HEK293 (cell line): ENCODE measurements around the gene CAPN10.

Experiments
- CTCF ChIA-PET: fragments of 350-600 bp; formaldehyde crosslinking; extraction: SDS; loops from one replicate; lab custom pipeline; 2021; ENCODE audit warnings: antibody characterized with exemption; lab: Yijun Ruan, JAX
- POLR2A ChIA-PET: fragments of 300-600 bp; formaldehyde crosslinking; extraction: SDS; loops from one replicate; lab custom pipeline; 2020; ENCODE audit warnings: antibody characterized with exemption, inconsistent platforms; lab: Yijun Ruan, JAX
- H3K27ac ChIP-seq: fragments of 200-500 bp; sonication (Bioruptor generic); 2 replicates; pipeline ENCODE4 v1.5.1; 2014; ENCODE audit warnings: low read depth, low read length, control low read depth, inconsistent platforms; ENCODE audit errors: extremely low read depth
- H3K36me3 ChIP-seq, 2 experiments: fragments of 200-500 bp in 1 of 2; sonication (Bioruptor generic) in 1 of 2; 1 replicate in 1 of 2; 2 replicates in 1 of 2; pipeline ENCODE4 v1.5.1; 2014 to 2017; ENCODE audit warnings: inconsistent platforms in 2 of 2, low read length in 2 of 2; ENCODE audit not compliant: control insufficient read depth in 2 of 2, insufficient read depth in 1 of 2
- H3K4me1 ChIP-seq: fragments of 200-500 bp; sonication (Bioruptor generic); 2 replicates; pipeline ENCODE4 v1.5.1; 2014; ENCODE audit warnings: mild to moderate bottlenecking, low read length, inconsistent platforms; ENCODE audit not compliant: control insufficient read depth, insufficient read depth
- H3K4me3 ChIP-seq: 2 replicates; pipeline ENCODE4 v1.5.1; 2011; ENCODE audit warnings: low read depth, mild to moderate bottlenecking, control low read depth, low read length, moderate library complexity
- H3K9me3 ChIP-seq: fragments of 200-500 bp; sonication (Bioruptor generic); 2 replicates; pipeline ENCODE4 v1.5.1; 2014; ENCODE audit warnings: low read depth, low read length, inconsistent platforms; ENCODE audit not compliant: control insufficient read depth, insufficient read depth
- GLIS1 ChIP-seq: fragments of 450-650 bp; formaldehyde crosslinking; IDR thresholded peaks from 2 replicates; pipeline ENCODE4 v1.5.1; 2016; ENCODE audit warnings: missing biosample characterization, missing genetic modification characterization
- KLF16 ChIP-seq: fragments of 450-650 bp; formaldehyde crosslinking; IDR thresholded peaks from 2 replicates; pipeline ENCODE4 v1.5.1; 2017; ENCODE audit warnings: missing biosample characterization, missing genetic modification characterization
- KLF8 ChIP-seq: fragments of 450-650 bp; formaldehyde crosslinking; IDR thresholded peaks from 2 replicates; pipeline ENCODE4 v1.5.1; 2016; ENCODE audit warnings: missing biosample characterization, missing genetic modification characterization
- MZF1 ChIP-seq: fragments of 450-650 bp; formaldehyde crosslinking; IDR thresholded peaks from 2 replicates; pipeline ENCODE4 v1.5.1; 2017; ENCODE audit warnings: missing biosample characterization, missing genetic modification characterization, borderline replicate concordance
- RBAK ChIP-seq: fragments of 450-650 bp; formaldehyde crosslinking; IDR thresholded peaks from 2 replicates; pipeline ENCODE4 v1.5.1; 2016; ENCODE audit warnings: missing biosample characterization, missing genetic modification characterization
- SETDB1 ChIP-seq: IDR thresholded peaks from one replicate; pipeline ENCODE4 v1.6.1; 2017; ENCODE audit warnings: mild to moderate bottlenecking, low read length, moderate library complexity, mixed read lengths; ENCODE audit not compliant: insufficient read length
- ZBTB21 ChIP-seq: fragments of 450-650 bp; formaldehyde crosslinking; IDR thresholded peaks from 2 replicates; pipeline ENCODE4 v1.5.1; 2017; ENCODE audit warnings: missing biosample characterization, missing genetic modification characterization
- ZFP37 ChIP-seq: fragments of 450-650 bp; formaldehyde crosslinking; IDR thresholded peaks from 2 replicates; pipeline ENCODE4 v1.5.1; 2016; ENCODE audit warnings: missing biosample characterization, missing genetic modification characterization
- ZNF133 ChIP-seq: fragments of 450-650 bp; formaldehyde crosslinking; IDR thresholded peaks from 2 replicates; pipeline ENCODE4 v1.5.1; 2016; ENCODE audit warnings: missing biosample characterization, missing genetic modification characterization
- ZNF140 ChIP-seq: fragments of 450-650 bp; formaldehyde crosslinking; IDR thresholded peaks from 2 replicates; pipeline ENCODE4 v1.5.1; 2016; ENCODE audit warnings: missing biosample characterization, missing genetic modification characterization
- ZNF175 ChIP-seq: fragments of 450-650 bp; formaldehyde crosslinking; IDR thresholded peaks from 2 replicates; pipeline ENCODE4 v1.5.1; 2016; ENCODE audit warnings: missing biosample characterization, missing genetic modification characterization
- ZNF221 ChIP-seq: fragments of 450-650 bp; formaldehyde crosslinking; IDR thresholded peaks from 2 replicates; pipeline ENCODE4 v1.5.1; 2017; ENCODE audit warnings: missing biosample characterization, missing genetic modification characterization, borderline replicate concordance
- ZNF341 ChIP-seq: fragments of 450-650 bp; formaldehyde crosslinking; IDR thresholded peaks from 2 replicates; pipeline ENCODE4; 2016; ENCODE audit warnings: low read depth, missing biosample characterization, missing genetic modification characterization
- ZNF600 ChIP-seq: fragments of 450-650 bp; formaldehyde crosslinking; IDR thresholded peaks from 2 replicates; pipeline ENCODE4 v1.5.1; 2016; ENCODE audit warnings: missing biosample characterization, missing genetic modification characterization
- ZNF664 ChIP-seq: fragments of 450-650 bp; formaldehyde crosslinking; IDR thresholded peaks from 2 replicates; pipeline ENCODE4 v1.5.1; 2016; ENCODE audit warnings: missing biosample characterization, missing genetic modification characterization
- ZNF701 ChIP-seq: fragments of 450-650 bp; formaldehyde crosslinking; IDR thresholded peaks from 2 replicates; pipeline ENCODE4 v1.5.1; 2016; ENCODE audit warnings: missing biosample characterization, missing genetic modification characterization
- ZNF76 ChIP-seq: fragments of 450-650 bp; formaldehyde crosslinking; IDR thresholded peaks from 2 replicates; pipeline ENCODE4; 2016; ENCODE audit warnings: low read depth, missing biosample characterization, missing genetic modification characterization, borderline replicate concordance
- ZNF768 ChIP-seq: fragments of 450-650 bp; formaldehyde crosslinking; IDR thresholded peaks from 2 replicates; pipeline ENCODE4 v1.5.1; 2018; ENCODE audit warnings: missing biosample characterization, mild to moderate bottlenecking, missing genetic modification characterization
- ZNF785 ChIP-seq: fragments of 450-650 bp; formaldehyde crosslinking; IDR thresholded peaks from 2 replicates; pipeline ENCODE4 v1.5.1; 2016; ENCODE audit warnings: missing biosample characterization, missing genetic modification characterization
- TF ChIP-seq, protein P1 (sequence below): fragments of 450-650 bp; formaldehyde crosslinking; IDR thresholded peaks from 2 replicates; pipeline ENCODE4 v1.5.1; 2016; ENCODE audit warnings: missing biosample characterization, missing genetic modification characterization
- TF ChIP-seq, protein P2 (sequence below): fragments of 450-650 bp; formaldehyde crosslinking; IDR thresholded peaks from 2 replicates; pipeline ENCODE4 v1.5.1; 2016; ENCODE audit warnings: missing biosample characterization, missing genetic modification characterization
- TF ChIP-seq, protein P3 (sequence below): fragments of 450-650 bp; formaldehyde crosslinking; IDR thresholded peaks from 2 replicates; pipeline ENCODE4 v1.5.1; 2017; ENCODE audit warnings: missing biosample characterization, missing genetic modification characterization
- TF ChIP-seq, protein P4 (sequence below): fragments of 450-650 bp; formaldehyde crosslinking; IDR thresholded peaks from 2 replicates; pipeline ENCODE4 v1.5.1; 2017; ENCODE audit warnings: missing biosample characterization, missing genetic modification characterization

Gene CAPN10

DNA sequence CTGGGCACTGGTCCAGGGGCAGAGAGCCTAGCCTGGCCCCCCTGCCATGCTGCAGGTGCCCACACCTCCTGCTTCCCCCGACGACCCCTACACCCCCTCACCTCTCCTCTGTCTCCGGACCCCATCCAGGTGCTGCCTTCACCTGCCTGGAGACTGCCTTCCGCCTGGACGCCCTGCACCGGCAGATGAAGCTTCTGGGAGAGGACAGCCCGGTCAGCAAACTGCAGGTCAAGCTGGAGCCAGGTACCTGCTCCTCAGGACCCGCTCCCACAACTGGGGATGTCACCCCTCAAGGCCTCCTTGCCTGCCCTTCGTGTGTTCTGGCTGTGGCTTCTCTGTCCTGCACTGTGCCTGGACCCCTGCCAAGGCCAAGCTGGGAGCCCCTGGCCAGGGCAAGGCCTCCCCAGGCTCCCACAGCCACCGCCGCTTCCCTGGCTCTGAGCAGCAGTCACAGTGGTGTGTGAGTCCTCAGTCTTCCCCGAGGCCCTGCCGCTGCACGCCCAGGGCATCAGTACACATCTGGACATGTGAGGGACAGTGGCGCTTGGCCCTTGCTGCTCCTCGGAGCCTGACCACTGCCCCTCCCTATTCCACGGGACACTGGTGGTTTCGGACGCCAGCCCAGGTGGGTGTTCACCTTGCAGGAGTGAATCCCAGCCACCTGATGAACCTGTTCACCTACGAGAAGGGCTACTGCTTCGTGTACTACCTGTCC, 12.0 kb upstream of the CAPN10 start (continued):
- no peak for TF ChIP-seq ZNF341 (tag by site-specific recombination)
- TF ChIP-seq ZNF175 (tag by site-specific recombination) = no peak
- no peak for TF ChIP-seq SETDB1
- TF ChIP-seq ZFP37 (tag by site-specific recombination) = no peak
- TF ChIP-seq MZF1 = no peak

DNA sequence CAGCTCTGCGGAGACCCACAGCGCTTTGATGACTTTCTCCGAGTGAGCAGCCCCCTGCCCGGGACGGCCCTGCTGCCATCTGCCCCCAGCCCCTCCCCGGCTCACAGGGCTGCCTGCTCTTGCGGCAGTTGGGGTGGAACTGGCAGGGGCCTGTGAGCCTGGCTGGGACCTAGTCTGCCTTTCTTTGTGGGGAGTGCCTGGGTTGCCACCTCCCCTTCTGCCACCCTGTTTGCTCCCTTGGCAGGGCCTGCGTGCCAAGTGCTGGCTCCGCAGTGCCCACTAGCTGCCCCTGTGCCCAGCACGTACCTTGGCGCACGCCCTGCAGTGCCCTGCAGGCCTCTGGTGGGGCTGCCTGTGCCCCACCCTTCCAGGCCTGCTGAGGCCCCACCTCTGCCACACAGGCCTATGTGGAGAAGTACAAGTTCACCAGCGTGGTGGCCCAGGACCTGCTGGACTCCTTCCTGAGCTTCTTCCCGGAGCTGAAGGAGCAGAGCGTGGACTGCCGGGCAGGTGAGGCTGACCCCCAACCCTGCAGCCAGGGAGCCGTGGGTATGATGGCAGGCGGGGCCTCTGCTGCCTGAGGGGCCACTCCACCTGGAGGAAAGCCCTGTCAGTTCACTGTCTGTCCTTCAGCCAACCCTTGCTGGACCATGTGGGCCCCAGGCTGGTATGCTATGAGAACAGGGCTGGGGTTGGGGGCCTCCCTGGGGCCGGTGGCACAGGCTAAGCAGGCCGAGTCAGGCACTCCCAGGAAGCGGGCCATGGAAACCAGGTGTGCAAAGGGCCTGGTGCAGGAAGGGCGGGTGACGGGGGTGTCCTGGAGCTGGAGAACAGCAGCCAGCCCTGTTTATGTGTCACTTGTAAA, 11.2 kb upstream of the CAPN10 start:
- Histone ChIP-seq H3K9me3 (no peaks in the 10 kb centered on the region), H3K36me3 (peaks cover 0 to 47% of the 10 kb centered on the region in 2 experiments; a peak in 1 of 3 replicates), H3K4me3 (no peak overlapping the region), H3K4me1 (peaks cover 7% of the 10 kb centered on the region), H3K27ac (no peak overlapping the region)
- TF ChIP-seq, protein P1, sequence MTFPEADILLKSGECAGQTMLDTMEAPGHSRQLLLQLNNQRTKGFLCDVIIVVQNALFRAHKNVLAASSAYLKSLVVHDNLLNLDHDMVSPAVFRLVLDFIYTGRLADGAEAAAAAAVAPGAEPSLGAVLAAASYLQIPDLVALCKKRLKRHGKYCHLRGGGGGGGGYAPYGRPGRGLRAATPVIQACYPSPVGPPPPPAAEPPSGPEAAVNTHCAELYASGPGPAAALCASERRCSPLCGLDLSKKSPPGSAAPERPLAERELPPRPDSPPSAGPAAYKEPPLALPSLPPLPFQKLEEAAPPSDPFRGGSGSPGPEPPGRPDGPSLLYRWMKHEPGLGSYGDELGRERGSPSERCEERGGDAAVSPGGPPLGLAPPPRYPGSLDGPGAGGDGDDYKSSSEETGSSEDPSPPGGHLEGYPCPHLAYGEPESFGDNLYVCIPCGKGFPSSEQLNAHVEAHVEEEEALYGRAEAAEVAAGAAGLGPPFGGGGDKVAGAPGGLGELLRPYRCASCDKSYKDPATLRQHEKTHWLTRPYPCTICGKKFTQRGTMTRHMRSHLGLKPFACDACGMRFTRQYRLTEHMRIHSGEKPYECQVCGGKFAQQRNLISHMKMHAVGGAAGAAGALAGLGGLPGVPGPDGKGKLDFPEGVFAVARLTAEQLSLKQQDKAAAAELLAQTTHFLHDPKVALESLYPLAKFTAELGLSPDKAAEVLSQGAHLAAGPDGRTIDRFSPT (tag by site-specific recombination) = 0 out of 2 replicates have a peak, but pooled peaks have one; percentile 38
- no peak for TF ChIP-seq ZNF175 (tag by site-specific recombination)
- ChIA-PET POLR2A (interaction anchor here (1.4 kb wide), 1 partner anchor 11 kb away, joined by 5 read pairs; the partner anchor contains the start of gene CAPN10), CTCF (interaction anchor here (0.7 kb wide), 1 partner anchor 11 kb away, joined by 4 read pairs; the partner anchor contains the start of gene CAPN10)

DNA sequence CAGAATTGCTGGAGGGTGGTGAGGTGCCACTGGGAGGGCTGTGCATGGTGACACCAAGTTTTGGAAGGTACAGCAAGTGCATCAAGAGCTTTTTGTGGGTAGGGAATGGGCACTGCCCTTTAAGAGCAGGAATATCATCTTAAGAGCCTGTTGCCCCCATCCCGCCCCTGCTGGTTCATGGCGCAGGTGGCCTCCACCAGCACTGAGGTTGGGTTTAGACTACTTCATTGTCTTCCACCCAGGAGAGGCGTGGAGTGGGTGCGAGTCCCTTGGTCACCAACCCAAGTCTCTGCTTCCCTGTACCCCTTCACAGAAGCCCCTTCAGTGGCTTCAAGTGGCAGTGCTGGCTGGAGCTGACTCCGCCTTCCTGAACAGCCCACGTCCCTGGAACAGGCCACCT, 10.5 kb upstream of the CAPN10 start:
- ChIA-PET CTCF (no interaction called here), POLR2A (interaction anchor here (1.4 kb wide), 1 partner anchor 10 kb away, joined by 5 read pairs; the partner anchor contains the start of gene CAPN10)
- Histone ChIP-seq H3K27ac (no peak overlapping the region), H3K9me3 (no peaks in the 10 kb centered on the region), H3K36me3 (peaks cover 0 to 47% of the 10 kb centered on the region in 2 experiments; a peak in 1 of 3 replicates), H3K4me3 (no peak overlapping the region), H3K4me1 (peaks cover 7% of the 10 kb centered on the region)
- TF ChIP-seq ZNF664 (tag by site-specific recombination) = no peak
- TF ChIP-seq, protein P2, sequence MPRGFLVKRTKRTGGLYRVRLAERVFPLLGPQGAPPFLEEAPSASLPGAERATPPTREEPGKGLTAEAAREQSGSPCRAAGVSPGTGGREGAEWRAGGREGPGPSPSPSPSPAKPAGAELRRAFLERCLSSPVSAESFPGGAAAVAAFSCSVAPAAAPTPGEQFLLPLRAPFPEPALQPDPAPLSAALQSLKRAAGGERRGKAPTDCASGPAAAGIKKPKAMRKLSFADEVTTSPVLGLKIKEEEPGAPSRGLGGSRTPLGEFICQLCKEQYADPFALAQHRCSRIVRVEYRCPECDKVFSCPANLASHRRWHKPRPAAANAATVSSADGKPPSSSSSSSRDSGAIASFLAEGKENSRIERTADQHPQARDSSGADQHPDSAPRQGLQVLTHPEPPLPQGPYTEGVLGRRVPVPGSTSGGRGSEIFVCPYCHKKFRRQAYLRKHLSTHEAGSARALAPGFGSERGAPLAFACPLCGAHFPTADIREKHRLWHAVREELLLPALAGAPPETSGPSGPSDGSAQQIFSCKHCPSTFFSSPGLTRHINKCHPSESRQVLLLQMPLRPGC (tag by site-specific recombination) = no peak
- TF ChIP-seq, protein P3, sequence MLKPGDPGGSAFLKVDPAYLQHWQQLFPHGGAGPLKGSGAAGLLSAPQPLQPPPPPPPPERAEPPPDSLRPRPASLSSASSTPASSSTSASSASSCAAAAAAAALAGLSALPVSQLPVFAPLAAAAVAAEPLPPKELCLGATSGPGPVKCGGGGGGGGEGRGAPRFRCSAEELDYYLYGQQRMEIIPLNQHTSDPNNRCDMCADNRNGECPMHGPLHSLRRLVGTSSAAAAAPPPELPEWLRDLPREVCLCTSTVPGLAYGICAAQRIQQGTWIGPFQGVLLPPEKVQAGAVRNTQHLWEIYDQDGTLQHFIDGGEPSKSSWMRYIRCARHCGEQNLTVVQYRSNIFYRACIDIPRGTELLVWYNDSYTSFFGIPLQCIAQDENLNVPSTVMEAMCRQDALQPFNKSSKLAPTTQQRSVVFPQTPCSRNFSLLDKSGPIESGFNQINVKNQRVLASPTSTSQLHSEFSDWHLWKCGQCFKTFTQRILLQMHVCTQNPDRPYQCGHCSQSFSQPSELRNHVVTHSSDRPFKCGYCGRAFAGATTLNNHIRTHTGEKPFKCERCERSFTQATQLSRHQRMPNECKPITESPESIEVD (tag by site-specific recombination) = no peak
- no peak for TF ChIP-seq ZNF785 (tag by site-specific recombination)
- no peak for TF ChIP-seq ZBTB21 (tag by site-specific recombination)
- no peak for TF ChIP-seq ZNF600 (tag by site-specific recombination)
- no peak for TF ChIP-seq ZNF140
- no peak for TF ChIP-seq ZNF221 (tag by site-specific recombination)
- no peak for TF ChIP-seq ZNF133
- no peak for TF ChIP-seq KLF16 (tag by site-specific recombination)
- no peak for TF ChIP-seq RBAK (tag by site-specific recombination)
- TF ChIP-seq KLF8 (tag by site-specific recombination) = no peak
- TF ChIP-seq ZNF76 (tag by site-specific recombination) = no peak
- TF ChIP-seq ZNF701 (tag by site-specific recombination) = no peak
- TF ChIP-seq ZNF768 (tag by site-specific recombination) = no peak
- no peak for TF ChIP-seq GLIS1 (tag by site-specific recombination)
- TF ChIP-seq, protein P4, sequence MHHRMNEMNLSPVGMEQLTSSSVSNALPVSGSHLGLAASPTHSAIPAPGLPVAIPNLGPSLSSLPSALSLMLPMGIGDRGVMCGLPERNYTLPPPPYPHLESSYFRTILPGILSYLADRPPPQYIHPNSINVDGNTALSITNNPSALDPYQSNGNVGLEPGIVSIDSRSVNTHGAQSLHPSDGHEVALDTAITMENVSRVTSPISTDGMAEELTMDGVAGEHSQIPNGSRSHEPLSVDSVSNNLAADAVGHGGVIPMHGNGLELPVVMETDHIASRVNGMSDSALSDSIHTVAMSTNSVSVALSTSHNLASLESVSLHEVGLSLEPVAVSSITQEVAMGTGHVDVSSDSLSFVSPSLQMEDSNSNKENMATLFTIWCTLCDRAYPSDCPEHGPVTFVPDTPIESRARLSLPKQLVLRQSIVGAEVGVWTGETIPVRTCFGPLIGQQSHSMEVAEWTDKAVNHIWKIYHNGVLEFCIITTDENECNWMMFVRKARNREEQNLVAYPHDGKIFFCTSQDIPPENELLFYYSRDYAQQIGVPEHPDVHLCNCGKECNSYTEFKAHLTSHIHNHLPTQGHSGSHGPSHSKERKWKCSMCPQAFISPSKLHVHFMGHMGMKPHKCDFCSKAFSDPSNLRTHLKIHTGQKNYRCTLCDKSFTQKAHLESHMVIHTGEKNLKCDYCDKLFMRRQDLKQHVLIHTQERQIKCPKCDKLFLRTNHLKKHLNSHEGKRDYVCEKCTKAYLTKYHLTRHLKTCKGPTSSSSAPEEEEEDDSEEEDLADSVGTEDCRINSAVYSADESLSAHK (tag by site-specific recombination) = no peak
